GM12878 (cell line): Measurements from ENCODE around the gene NDUFA5. TPM values are rescaled to one million over a fixed set of nuclear protein-coding genes. Genes with fewer than 3 reads are reported as not detected.

Experiments
- ATF7 ChIP-seq: fragments of 450-650 bp; IDR thresholded peaks from 2 replicates; pipeline ENCODE4 v1.6.1; 2016; ENCODE audit warnings: low read depth, mild to moderate bottlenecking
- E4F1 ChIP-seq: fragments of 450-650 bp; IDR thresholded peaks from 2 replicates; pipeline ENCODE4 v1.6.1; 2018; ENCODE audit warnings: borderline replicate concordance, mild to moderate bottlenecking; ENCODE audit not compliant: partially characterized antibody
- HDAC2 ChIP-seq: fragments of 200-600 bp; sonication (generic); IDR thresholded peaks from 2 replicates; pipeline ENCODE4 v1.6.1; 2017
- IRF4 ChIP-seq: IDR thresholded peaks from 2 replicates; pipeline ENCODE4 v1.6.1; 2011; ENCODE audit warnings: low read depth, low read length
- RAD21 ChIP-seq: IDR thresholded peaks from 2 replicates; pipeline ENCODE4 v1.6.1; 2011; ENCODE audit warnings: mild to moderate bottlenecking, low read depth, low read length, moderate library complexity; ENCODE audit not compliant: insufficient read depth
- RBBP5 ChIP-seq: fragments of 200-600 bp; sonication (generic); conservative IDR thresholded peaks from 2 replicates; pipeline ENCODE4 v1.6.1; 2016
- ZBTB11 ChIP-seq: fragments of 450-650 bp; formaldehyde crosslinking; IDR thresholded peaks from 2 replicates; pipeline ENCODE4 v1.5.0; 2022; ENCODE audit warnings: mild to moderate bottlenecking, missing genetic modification characterization
- ZBTB40 ChIP-seq: fragments of 450-650 bp; IDR thresholded peaks from 2 replicates; pipeline ENCODE4 v1.6.1; 2016; ENCODE audit warnings: mild to moderate bottlenecking, moderate library complexity, borderline replicate concordance
- polyA plus RNA-seq, 11 experiments: library from polyadenylated mRNA; depleted of rRNA in 4 of 11; unstranded in 6 of 11; stranded (reverse) in 5 of 11; fragments of >200 nt; fragmentation: Nextera tagmentation in 4 of 11; fragmentation: Illumina TruSeq in 1 of 11; extraction: Ambion mirVana in 4 of 11; extraction: Trizol in 1 of 11; gene quantifications; 1 replicate in 1 of 11; 2 replicates in 10 of 11; pipeline versions ENCODE4 v1.2.1 to v1.2.3, GENCODE V29; 2011 to 2016; ENCODE audit warnings: inconsistent platforms in 2 of 11, missing spikeins in 2 of 11, low read depth in 1 of 11
- total RNA-seq, 4 experiments: library from RNA; depleted of rRNA in 3 of 4; stranded (reverse); fragments of >200 nt in 3 of 4; fragmentation: Illumina TruSeq in 1 of 4; extraction: Trizol in 1 of 4; gene quantifications; 2 replicates each; pipeline versions ENCODE4 v1.2.1 to v1.2.3, GENCODE V29; 2013 to 2021

NDUFA5 gene
- total and polyA plus RNA-seq, 10 of the 15 experiments (the other 5 are each of a cell fraction or from before 2014, with no cell fraction given): 51.0 to 209 (median 86.9) TPM

- TF ChIP-seq HDAC2 (no peak), ATF7 (no peak), ZBTB40 (no peak), ZBTB11 (CRISPR knock-in tag) (no peak), RAD21 (no peak), IRF4 (no peak), E4F1 (no peak), RBBP5 (no peak)
Measured at GRCh38 chr7:123533553-123533917, 24.1 kb downstream of the NDUFA5 start (continued).
